K562 (cell line): ENCODE data around the gene MCRS1. TPM values are rescaled to one million over a fixed set of nuclear protein-coding genes. Genes with fewer than 3 reads are reported as not detected.

Source experiments
- DEAF1 ChIP-seq: fragments of 450-650 bp; formaldehyde crosslinking; IDR thresholded peaks from 2 replicates; pipeline ENCODE4 v1.4.0; 2020; ENCODE audit warnings: mild to moderate bottlenecking, moderate library complexity
- GTF2B ChIP-seq: IDR thresholded peaks from 2 replicates; pipeline ENCODE4 v1.6.1; 2011; ENCODE audit not compliant: insufficient read length; ENCODE audit errors: extremely low read depth
- HMBOX1 ChIP-seq: sonication (generic); IDR thresholded peaks from 2 replicates; pipeline ENCODE4 v1.6.1; 2016
- JUNB ChIP-seq: fragments of 450-650 bp; formaldehyde crosslinking; conservative IDR thresholded peaks from 2 replicates; pipeline ENCODE4 v1.4.0; 2020; ENCODE audit warnings: mild to moderate bottlenecking
- KAT7 ChIP-seq: sonication (generic); formaldehyde crosslinking; IDR thresholded peaks from 2 replicates; pipeline ENCODE4 v1.8.0; 2022; ENCODE audit warnings: missing genetic modification reagents, mild to moderate bottlenecking, borderline replicate concordance
- KDM5B ChIP-seq: fragments of 200-600 bp; sonication (generic); IDR thresholded peaks from 2 replicates; pipeline ENCODE4 v1.6.1; 2012; ENCODE audit warnings: low read depth, mild to moderate bottlenecking, moderate library complexity, low read length, control low read depth, inconsistent platforms; ENCODE audit not compliant: insufficient replicate concordance
- LCOR ChIP-seq: sonication (generic); formaldehyde crosslinking; IDR thresholded peaks from 2 replicates; pipeline ENCODE4 v1.8.0; 2022; ENCODE audit warnings: mild to moderate bottlenecking, missing genetic modification reagents
- MCM7 ChIP-seq, 2 experiments: fragments of 450-650 bp; IDR thresholded peaks; 2 replicates each; pipeline ENCODE4 v1.6.1; 2016 to 2018
- MXI1 ChIP-seq: IDR thresholded peaks from 2 replicates; pipeline ENCODE4 v1.6.1; 2011; ENCODE audit warnings: low read depth, mild to moderate bottlenecking, improper control_type of control experiment, low read length
- NFXL1 ChIP-seq: fragments of 450-650 bp; formaldehyde crosslinking; IDR thresholded peaks from 2 replicates; pipeline ENCODE4 v1.4.0; 2021; ENCODE audit warnings: mild to moderate bottlenecking
- PYGO2 ChIP-seq: fragments of 450-650 bp; IDR thresholded peaks from 2 replicates; pipeline ENCODE4 v1.6.1; 2016; ENCODE audit warnings: mild to moderate bottlenecking, missing genetic modification characterization, moderate library complexity, missing compliant biosample characterization
- RBBP5 ChIP-seq: fragments of 200-600 bp; sonication (generic); IDR thresholded peaks from 2 replicates; pipeline ENCODE4 v1.6.1; 2012; ENCODE audit warnings: borderline replicate concordance, mild to moderate bottlenecking, low read length, control low read depth, inconsistent platforms; ENCODE audit not compliant: insufficient read depth, poor library complexity, severe bottlenecking
- RBFOX2 ChIP-seq: fragments of 200-400 bp; formaldehyde crosslinking; IDR thresholded peaks from 2 replicates; pipeline ENCODE4 v1.6.1; 2017; ENCODE audit warnings: low read depth, mild to moderate bottlenecking, low read length, moderate library complexity
- SRSF3 ChIP-seq: fragments of 200-400 bp; formaldehyde crosslinking; IDR thresholded peaks from 2 replicates; pipeline ENCODE4 v1.6.1; 2016; ENCODE audit warnings: mild to moderate bottlenecking, low read length, moderate library complexity; ENCODE audit not compliant: insufficient read depth
- TFAM ChIP-seq: fragments of 250-450 bp; sonication (Bioruptor Pico); conservative IDR thresholded peaks from 2 replicates; pipeline ENCODE4 v1.5.0; 2021; ENCODE audit warnings: mild to moderate bottlenecking, moderate library complexity
- YY1 ChIP-seq, 3 experiments: IDR thresholded peaks; 2 replicates each; pipeline ENCODE4 v1.6.1; 2011; ENCODE audit warnings: low read length in 2 of 3, mild to moderate bottlenecking in 2 of 3, moderate library complexity in 2 of 3, borderline replicate concordance in 1 of 3, control low read depth in 1 of 3, low read depth in 1 of 3; ENCODE audit not compliant: insufficient read depth in 3 of 3, insufficient replicate concordance in 2 of 3, control insufficient read depth in 1 of 3, insufficient read length in 1 of 3; ENCODE audit errors: extremely low read depth in 1 of 3
- ZNF239 ChIP-seq: fragments of 250-450 bp; sonication (Bioruptor Pico); IDR thresholded peaks from 2 replicates; pipeline ENCODE4 v1.4.0; 2020; ENCODE audit warnings: mild to moderate bottlenecking
- ZNF436 ChIP-seq: fragments of 250-450, 450-650 bp; sonication (Bioruptor Pico); formaldehyde crosslinking; IDR thresholded peaks from 2 replicates; pipeline ENCODE4 v1.7.0; 2020; ENCODE audit warnings: mild to moderate bottlenecking
- polyA plus RNA-seq, 8 experiments: library from polyadenylated mRNA; depleted of rRNA in 4 of 8; stranded (reverse) in 5 of 8; unstranded in 3 of 8; fragments of >200 nt; fragmentation: Nextera tagmentation in 2 of 8; fragmentation: Illumina TruSeq in 1 of 8; extraction: Ambion mirVana in 2 of 8; extraction: Trizol in 1 of 8; gene quantifications; 2 replicates each; pipeline versions ENCODE4 v1.2.1 to v1.2.3, GENCODE V29; 2011 to 2014; ENCODE audit warnings: inconsistent platforms in 1 of 8, missing spikeins in 1 of 8
- total RNA-seq, 7 experiments: library from RNA; depleted of rRNA in 6 of 7; stranded (reverse); fragments of >200 nt in 6 of 7; fragmentation: Illumina TruSeq in 2 of 7; extraction: Trizol in 2 of 7; gene quantifications; 2 replicates each; pipeline versions ENCODE4 v1.2.1 to v1.2.3, GENCODE V29; 2011 to 2021; ENCODE audit warnings: low replicate concordance in 1 of 7
- TF ChIP-seq, protein P1 (sequence below): fragments of 150-350 bp; IDR thresholded peaks from 2 replicates; pipeline ENCODE4 v1.6.1; 2014; ENCODE audit warnings: low read depth, mild to moderate bottlenecking, low read length, borderline replicate concordance

The MCRS1 gene
- total and polyA plus RNA-seq, 9 of the 15 experiments (the other 6 are each of a cell fraction or from before 2014, with no cell fraction given) = 50.0 to 100 (median 73.2) TPM

DNA sequence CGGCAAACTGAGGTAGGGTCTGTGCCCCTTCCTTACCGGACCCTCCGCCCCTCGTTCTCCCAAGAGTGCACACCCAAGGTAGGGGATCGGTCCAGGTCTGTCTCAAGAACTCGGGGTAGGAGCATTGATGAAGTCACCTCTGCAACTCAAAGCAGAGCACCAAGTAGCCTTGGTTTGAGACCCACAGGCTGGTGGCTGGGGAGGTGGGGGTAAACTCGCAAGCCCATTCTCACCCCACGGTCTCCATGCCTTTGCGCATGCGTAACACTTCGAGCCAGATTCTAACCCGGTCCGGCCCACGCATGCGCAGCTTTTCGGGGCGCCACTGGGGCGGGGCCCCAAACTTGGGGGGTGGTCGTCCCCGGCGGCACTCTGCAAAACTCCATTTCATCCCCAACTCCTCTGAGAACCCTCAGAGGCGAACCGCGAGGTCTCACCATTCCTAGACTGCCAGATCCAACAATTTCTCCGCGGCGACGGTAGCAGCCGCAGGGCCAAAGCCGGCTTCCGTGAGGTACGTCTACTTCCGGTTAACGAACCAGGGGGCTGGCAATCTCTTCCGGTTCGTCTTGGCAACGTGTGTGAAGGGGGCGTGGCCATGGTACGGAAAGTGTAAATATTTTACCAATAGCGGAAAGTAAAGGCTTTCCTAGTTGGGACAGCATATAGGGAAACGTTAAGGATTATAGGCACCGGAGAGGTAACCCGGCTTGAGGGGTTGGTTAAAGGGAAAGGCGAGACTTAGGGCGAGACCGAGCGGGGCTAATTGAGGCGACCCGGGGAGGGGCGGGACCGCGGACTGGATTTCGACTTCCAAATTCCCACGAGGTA, at the start of gene MCRS1 (continued):
- peak in 1 of 3 experiments; percentile 26 for TF ChIP-seq YY1 (IDR thresholded peaks at IDR 0.05; ENCODE audit: borderline replicate concordance in 1 of 3, control insufficient read depth in 1 of 3, extremely low read depth in 1 of 3, insufficient read depth in 3 of 3, insufficient read length in 1 of 3, insufficient replicate concordance in 2 of 3, low read depth in 1 of 3, low read length in 2 of 3)
- TF ChIP-seq LCOR = peak; percentile 95
- TF ChIP-seq ZNF436 = no peak
- no peak for TF ChIP-seq MCM7 (IDR thresholded peaks at IDR 0.05)
- no peak for TF ChIP-seq ZNF239 (CRISPR knock-in tag)
- peak; percentile 91 for TF ChIP-seq RBFOX2
- peak; percentile 57 for TF ChIP-seq KDM5B
- TF ChIP-seq TFAM (CRISPR knock-in tag) = no peak
- TF ChIP-seq GTF2B = no peak
- TF ChIP-seq, protein P1, sequence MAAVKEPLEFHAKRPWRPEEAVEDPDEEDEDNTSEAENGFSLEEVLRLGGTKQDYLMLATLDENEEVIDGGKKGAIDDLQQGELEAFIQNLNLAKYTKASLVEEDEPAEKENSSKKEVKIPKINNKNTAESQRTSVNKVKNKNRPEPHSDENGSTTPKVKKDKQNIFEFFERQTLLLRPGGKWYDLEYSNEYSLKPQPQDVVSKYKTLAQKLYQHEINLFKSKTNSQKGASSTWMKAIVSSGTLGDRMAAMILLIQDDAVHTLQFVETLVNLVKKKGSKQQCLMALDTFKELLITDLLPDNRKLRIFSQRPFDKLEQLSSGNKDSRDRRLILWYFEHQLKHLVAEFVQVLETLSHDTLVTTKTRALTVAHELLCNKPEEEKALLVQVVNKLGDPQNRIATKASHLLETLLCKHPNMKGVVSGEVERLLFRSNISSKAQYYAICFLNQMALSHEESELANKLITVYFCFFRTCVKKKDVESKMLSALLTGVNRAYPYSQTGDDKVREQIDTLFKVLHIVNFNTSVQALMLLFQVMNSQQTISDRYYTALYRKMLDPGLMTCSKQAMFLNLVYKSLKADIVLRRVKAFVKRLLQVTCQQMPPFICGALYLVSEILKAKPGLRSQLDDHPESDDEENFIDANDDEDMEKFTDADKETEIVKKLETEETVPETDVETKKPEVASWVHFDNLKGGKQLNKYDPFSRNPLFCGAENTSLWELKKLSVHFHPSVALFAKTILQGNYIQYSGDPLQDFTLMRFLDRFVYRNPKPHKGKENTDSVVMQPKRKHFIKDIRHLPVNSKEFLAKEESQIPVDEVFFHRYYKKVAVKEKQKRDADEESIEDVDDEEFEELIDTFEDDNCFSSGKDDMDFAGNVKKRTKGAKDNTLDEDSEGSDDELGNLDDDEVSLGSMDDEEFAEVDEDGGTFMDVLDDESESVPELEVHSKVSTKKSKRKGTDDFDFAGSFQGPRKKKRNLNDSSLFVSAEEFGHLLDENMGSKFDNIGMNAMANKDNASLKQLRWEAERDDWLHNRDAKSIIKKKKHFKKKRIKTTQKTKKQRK = no peak
- no peak for TF ChIP-seq JUNB (CRISPR knock-in tag)
- TF ChIP-seq PYGO2 (tag) = no peak
- TF ChIP-seq HMBOX1 = no peak
- TF ChIP-seq MXI1 = peak; percentile 85; the same call in 1 of the 2 replicates
- peak; percentile 88 for TF ChIP-seq KAT7 (CRISPR knock-in tag)
- TF ChIP-seq RBBP5 = peak; percentile 99
- TF ChIP-seq DEAF1 = no peak
- TF ChIP-seq NFXL1 = no peak
- TF ChIP-seq SRSF3 = no peak
